ENCODE data around the gene KCNG2. TPM values are rescaled to one million over a fixed set of nuclear protein-coding genes. Genes with fewer than 3 reads are reported as not detected.

KCNG2 gene
- total and polyA plus RNA-seq, 2 of the 8 experiments (the other 6 are each of a cell fraction or from before 2014, with no cell fraction given) = 0.19 to 0.74 TPM

DNA sequence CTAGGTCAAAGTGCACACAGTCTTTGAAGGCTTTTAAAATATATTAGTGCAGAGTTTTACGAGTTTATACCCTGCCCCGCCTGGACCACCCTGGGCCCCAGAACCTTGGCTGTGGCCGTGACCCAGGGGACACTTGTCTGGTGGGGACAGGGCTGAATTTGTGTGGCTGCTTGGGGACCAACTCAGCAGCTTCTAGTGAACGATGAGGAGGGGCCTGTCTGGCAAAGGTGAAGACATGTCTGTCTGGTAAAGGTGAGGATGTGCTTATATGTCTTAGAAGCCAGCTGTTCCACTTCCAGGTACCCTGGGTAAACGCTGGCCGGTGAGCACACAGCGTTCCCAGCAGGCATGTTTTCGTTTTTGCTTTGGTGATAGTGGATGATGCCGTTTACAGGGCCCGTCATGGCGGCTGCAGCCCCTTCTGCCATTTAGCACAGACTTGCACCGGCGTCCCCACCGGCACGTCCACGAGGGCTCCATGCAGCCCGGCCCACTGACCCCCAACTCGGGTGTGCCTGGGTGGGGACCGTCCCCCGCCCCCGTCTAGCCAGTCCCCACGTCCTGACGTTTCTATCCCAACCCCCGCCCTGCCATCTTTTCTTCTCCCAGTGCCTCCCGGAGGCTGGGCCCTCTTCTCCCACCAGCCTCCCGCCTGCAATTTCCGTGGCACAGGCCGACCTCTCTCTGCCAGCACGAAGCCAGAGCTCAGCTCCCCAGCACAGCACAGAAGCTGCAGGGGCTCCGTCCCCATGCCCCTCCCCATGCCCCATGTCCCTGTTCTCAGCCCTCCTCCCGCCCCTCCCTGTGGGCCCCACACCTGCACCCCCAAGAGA is 85.9 kb downstream of the KCNG2 start (continued):
- TF ChIP-seq, protein P1, sequence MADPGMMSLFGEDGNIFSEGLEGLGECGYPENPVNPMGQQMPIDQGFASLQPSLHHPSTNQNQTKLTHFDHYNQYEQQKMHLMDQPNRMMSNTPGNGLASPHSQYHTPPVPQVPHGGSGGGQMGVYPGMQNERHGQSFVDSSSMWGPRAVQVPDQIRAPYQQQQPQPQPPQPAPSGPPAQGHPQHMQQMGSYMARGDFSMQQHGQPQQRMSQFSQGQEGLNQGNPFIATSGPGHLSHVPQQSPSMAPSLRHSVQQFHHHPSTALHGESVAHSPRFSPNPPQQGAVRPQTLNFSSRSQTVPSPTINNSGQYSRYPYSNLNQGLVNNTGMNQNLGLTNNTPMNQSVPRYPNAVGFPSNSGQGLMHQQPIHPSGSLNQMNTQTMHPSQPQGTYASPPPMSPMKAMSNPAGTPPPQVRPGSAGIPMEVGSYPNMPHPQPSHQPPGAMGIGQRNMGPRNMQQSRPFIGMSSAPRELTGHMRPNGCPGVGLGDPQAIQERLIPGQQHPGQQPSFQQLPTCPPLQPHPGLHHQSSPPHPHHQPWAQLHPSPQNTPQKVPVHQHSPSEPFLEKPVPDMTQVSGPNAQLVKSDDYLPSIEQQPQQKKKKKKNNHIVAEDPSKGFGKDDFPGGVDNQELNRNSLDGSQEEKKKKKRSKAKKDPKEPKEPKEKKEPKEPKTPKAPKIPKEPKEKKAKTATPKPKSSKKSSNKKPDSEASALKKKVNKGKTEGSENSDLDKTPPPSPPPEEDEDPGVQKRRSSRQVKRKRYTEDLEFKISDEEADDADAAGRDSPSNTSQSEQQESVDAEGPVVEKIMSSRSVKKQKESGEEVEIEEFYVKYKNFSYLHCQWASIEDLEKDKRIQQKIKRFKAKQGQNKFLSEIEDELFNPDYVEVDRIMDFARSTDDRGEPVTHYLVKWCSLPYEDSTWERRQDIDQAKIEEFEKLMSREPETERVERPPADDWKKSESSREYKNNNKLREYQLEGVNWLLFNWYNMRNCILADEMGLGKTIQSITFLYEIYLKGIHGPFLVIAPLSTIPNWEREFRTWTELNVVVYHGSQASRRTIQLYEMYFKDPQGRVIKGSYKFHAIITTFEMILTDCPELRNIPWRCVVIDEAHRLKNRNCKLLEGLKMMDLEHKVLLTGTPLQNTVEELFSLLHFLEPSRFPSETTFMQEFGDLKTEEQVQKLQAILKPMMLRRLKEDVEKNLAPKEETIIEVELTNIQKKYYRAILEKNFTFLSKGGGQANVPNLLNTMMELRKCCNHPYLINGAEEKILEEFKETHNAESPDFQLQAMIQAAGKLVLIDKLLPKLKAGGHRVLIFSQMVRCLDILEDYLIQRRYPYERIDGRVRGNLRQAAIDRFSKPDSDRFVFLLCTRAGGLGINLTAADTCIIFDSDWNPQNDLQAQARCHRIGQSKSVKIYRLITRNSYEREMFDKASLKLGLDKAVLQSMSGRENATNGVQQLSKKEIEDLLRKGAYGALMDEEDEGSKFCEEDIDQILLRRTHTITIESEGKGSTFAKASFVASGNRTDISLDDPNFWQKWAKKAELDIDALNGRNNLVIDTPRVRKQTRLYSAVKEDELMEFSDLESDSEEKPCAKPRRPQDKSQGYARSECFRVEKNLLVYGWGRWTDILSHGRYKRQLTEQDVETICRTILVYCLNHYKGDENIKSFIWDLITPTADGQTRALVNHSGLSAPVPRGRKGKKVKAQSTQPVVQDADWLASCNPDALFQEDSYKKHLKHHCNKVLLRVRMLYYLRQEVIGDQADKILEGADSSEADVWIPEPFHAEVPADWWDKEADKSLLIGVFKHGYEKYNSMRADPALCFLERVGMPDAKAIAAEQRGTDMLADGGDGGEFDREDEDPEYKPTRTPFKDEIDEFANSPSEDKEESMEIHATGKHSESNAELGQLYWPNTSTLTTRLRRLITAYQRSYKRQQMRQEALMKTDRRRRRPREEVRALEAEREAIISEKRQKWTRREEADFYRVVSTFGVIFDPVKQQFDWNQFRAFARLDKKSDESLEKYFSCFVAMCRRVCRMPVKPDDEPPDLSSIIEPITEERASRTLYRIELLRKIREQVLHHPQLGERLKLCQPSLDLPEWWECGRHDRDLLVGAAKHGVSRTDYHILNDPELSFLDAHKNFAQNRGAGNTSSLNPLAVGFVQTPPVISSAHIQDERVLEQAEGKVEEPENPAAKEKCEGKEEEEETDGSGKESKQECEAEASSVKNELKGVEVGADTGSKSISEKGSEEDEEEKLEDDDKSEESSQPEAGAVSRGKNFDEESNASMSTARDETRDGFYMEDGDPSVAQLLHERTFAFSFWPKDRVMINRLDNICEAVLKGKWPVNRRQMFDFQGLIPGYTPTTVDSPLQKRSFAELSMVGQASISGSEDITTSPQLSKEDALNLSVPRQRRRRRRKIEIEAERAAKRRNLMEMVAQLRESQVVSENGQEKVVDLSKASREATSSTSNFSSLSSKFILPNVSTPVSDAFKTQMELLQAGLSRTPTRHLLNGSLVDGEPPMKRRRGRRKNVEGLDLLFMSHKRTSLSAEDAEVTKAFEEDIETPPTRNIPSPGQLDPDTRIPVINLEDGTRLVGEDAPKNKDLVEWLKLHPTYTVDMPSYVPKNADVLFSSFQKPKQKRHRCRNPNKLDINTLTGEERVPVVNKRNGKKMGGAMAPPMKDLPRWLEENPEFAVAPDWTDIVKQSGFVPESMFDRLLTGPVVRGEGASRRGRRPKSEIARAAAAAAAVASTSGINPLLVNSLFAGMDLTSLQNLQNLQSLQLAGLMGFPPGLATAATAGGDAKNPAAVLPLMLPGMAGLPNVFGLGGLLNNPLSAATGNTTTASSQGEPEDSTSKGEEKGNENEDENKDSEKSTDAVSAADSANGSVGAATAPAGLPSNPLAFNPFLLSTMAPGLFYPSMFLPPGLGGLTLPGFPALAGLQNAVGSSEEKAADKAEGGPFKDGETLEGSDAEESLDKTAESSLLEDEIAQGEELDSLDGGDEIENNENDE (IDR thresholded peaks at IDR 0.05; ENCODE audit: insufficient replicate concordance, low read length) = no peak
- TF ChIP-seq, protein P2, sequence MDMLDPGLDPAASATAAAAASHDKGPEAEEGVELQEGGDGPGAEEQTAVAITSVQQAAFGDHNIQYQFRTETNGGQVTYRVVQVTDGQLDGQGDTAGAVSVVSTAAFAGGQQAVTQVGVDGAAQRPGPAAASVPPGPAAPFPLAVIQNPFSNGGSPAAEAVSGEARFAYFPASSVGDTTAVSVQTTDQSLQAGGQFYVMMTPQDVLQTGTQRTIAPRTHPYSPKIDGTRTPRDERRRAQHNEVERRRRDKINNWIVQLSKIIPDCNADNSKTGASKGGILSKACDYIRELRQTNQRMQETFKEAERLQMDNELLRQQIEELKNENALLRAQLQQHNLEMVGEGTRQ (IDR thresholded peaks at IDR 0.05; ENCODE audit: low read length) = no peak
- TF ChIP-seq TAF1 (IDR thresholded peaks at IDR 0.05; ENCODE audit: low read depth, low read length) (no peak), RBBP5 (IDR thresholded peaks at IDR 0.05; ENCODE audit: borderline replicate concordance, low read depth, low read length) (no peak), SUZ12 (IDR thresholded peaks at IDR 0.05; ENCODE audit: low read length) (no peak)
- TF ChIP-seq, protein P3, sequence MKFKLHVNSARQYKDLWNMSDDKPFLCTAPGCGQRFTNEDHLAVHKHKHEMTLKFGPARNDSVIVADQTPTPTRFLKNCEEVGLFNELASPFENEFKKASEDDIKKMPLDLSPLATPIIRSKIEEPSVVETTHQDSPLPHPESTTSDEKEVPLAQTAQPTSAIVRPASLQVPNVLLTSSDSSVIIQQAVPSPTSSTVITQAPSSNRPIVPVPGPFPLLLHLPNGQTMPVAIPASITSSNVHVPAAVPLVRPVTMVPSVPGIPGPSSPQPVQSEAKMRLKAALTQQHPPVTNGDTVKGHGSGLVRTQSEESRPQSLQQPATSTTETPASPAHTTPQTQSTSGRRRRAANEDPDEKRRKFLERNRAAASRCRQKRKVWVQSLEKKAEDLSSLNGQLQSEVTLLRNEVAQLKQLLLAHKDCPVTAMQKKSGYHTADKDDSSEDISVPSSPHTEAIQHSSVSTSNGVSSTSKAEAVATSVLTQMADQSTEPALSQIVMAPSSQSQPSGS (IDR thresholded peaks at IDR 0.05; ENCODE audit: low read length) = no peak

All from H1 (cell line).